ENCODE measurements around the gene PPIF. TPM values are rescaled to one million over a fixed set of nuclear protein-coding genes. Genes with fewer than 3 reads are reported as not detected.

PPIF gene
- total RNA-seq, 4 donors from 2014 or later, result 37.2 to 149 (median 51.6) TPM

GRCh38 chr10:79340646-79341244 is 6.5 kb upstream of the PPIF start:
- intact Hi-C loops (cut with DNase I; ENCODE audit: low total_unique reads) (no loop called here), in situ Hi-C loops (cut with MboI; ENCODE audit: low pct_ligation_motif_present in 1 of 4, low pct_unique_long_range_greater_than_20kb in 1 of 4, low sequenced_read_pairs in 3 of 4) (no loop called here)
- TF ChIP-seq CTCF (IDR thresholded peaks at IDR 0.05) (no peak), POLR2A (IDR thresholded peaks at IDR 0.05) (no peak), EP300 (IDR thresholded peaks at IDR 0.05; ENCODE audit: low read depth) (no peak), POLR2AphosphoS5 (IDR thresholded peaks at IDR 0.05) (no peak)
- no peaks in the 10 kb centered on the region for H3K27me3 ChIP-seq
- DNase-seq, result no peak
- H3K9me3 ChIP-seq, result no peaks in the 10 kb centered on the region
- 94% methylated on average over 5 of the region's 5 CpGs; no CpG with 5 or more reads in 1 of the 2 donors for WGBS, 2 donors (ENCODE audit: low coverage in 1 of 2)
- H3K36me3 ChIP-seq, result no peaks in the 10 kb centered on the region
- no peak overlapping the region for H3K4me3 ChIP-seq
- H3K4me1 ChIP-seq, result peaks cover 0 to 10% (median 0%) of the 10 kb centered on the region in 4 donors
- no peak overlapping the region for H3K27ac ChIP-seq

DNA sequence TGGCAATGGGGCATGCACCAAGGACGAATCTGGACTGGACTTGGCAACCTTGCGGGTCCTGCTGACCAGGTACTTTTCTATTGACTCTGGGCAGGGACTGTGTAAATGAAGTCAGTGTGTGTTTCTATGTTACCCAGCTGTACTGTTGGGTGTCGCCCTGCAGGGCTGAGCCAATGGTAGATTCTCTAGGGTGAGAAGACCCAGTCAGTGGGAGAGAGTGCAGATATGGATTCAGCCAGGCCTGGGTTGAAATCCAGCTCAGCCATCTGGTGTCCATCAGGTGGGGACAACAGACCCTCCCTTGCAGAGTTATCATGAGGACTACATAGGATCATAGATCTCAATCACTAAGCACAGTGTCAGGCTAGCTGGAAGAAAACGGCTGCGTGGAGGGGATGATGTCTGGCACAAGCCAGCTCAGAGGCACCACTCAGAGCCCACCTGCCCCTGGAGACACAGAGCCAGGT is 4.9 kb upstream of the PPIF start:
- DNase-seq, result no peak
- no peak for TF ChIP-seq EP300 (IDR thresholded peaks at IDR 0.05; ENCODE audit: low read depth)
- TF ChIP-seq CTCF (IDR thresholded peaks at IDR 0.05), result no peak
- TF ChIP-seq POLR2A (IDR thresholded peaks at IDR 0.05), result no peak
- no peak for TF ChIP-seq POLR2AphosphoS5 (IDR thresholded peaks at IDR 0.05)
- Histone ChIP-seq H3K4me1 (peaks cover 0 to 10% (median 5%) of the 10 kb centered on the region in 4 donors), H3K27me3 (no peaks in the 10 kb centered on the region), H3K36me3 (no peaks in the 10 kb centered on the region), H3K9me3 (no peaks in the 10 kb centered on the region), H3K27ac (peak overlapping the region in 1 of 4 donors; percentile 3), H3K4me3 (no peak overlapping the region)
- in situ Hi-C loops (cut with MboI; ENCODE audit: low pct_ligation_motif_present in 1 of 4, low pct_unique_long_range_greater_than_20kb in 1 of 4, low sequenced_read_pairs in 3 of 4), result no loop called here
- intact Hi-C loops (cut with DNase I; ENCODE audit: low total_unique reads), result no loop called here
- 86 to 89% methylated on average over 4 to 5 of the region's 5 CpGs for WGBS, 2 donors (ENCODE audit: low coverage in 1 of 2)

GRCh38 chr10:79342811-79343561 is 4.3 kb upstream of the PPIF start:
- Histone ChIP-seq H3K4me3 (no peak overlapping the region), H3K9me3 (no peaks in the 10 kb centered on the region), H3K4me1 (peaks cover 0 to 10% (median 5%) of the 10 kb centered on the region in 4 donors), H3K27ac (peak overlapping the region in 1 of 4 donors; percentile 3), H3K27me3 (no peaks in the 10 kb centered on the region), H3K36me3 (no peaks in the 10 kb centered on the region)
- in situ Hi-C loops (cut with MboI; ENCODE audit: low pct_ligation_motif_present in 1 of 4, low pct_unique_long_range_greater_than_20kb in 1 of 4, low sequenced_read_pairs in 3 of 4) (no loop called here), intact Hi-C loops (cut with DNase I; ENCODE audit: low total_unique reads) (no loop called here)
- no peak for DNase-seq
- no peak for TF ChIP-seq POLR2AphosphoS5 (IDR thresholded peaks at IDR 0.05)
- TF ChIP-seq POLR2A (IDR thresholded peaks at IDR 0.05), result no peak
- TF ChIP-seq CTCF (IDR thresholded peaks at IDR 0.05), result no peak
- no peak for TF ChIP-seq EP300 (IDR thresholded peaks at IDR 0.05; ENCODE audit: low read depth)
- WGBS, 2 donors (ENCODE audit: low coverage in 1 of 2), result 67% methylated on average over 10 of the region's 10 CpGs; no CpG with 5 or more reads in 1 of the 2 donors

DNA sequence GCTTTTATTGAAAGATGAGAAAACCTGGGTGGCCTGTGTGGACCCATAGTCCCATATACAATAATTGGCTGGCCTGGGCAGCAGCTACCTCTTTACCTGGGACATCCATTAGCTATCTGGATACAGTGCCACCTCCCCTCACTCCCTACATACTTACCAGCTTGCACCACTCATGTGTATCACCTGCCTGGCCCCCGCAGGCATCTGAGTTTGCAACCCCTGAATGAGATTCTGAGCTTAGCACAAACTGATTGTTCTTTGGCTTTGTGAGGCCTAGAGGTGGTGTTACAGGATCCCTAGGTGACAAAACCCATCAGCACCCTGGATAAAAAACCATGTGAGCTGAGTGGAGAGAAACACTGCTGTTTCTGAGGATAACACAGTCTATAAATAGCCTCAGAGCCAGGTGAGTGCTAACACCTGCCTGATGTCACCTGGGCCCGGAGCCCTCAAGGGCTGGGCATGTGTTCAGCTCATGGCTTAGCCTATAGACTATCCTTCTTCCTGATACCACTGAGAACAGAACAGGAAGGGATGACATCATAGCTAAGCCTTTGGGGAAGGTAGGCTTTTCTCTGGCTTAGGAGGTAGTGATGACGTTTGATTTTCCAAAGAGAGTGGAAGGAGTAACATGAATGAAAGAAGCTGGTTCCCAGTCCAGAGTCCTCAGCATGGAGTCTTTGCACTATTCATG is 2.6 kb upstream of the PPIF start:
- no peak for TF ChIP-seq POLR2AphosphoS5 (IDR thresholded peaks at IDR 0.05)
- no peak for TF ChIP-seq POLR2A (IDR thresholded peaks at IDR 0.05)
- TF ChIP-seq EP300 (IDR thresholded peaks at IDR 0.05; ENCODE audit: low read depth), result no peak
- TF ChIP-seq CTCF (IDR thresholded peaks at IDR 0.05), result no peak
- 80 to 81% methylated on average over 1 to 2 of the region's 3 CpGs for WGBS, 2 donors (ENCODE audit: low coverage in 1 of 2)
- Histone ChIP-seq H3K4me1 (peaks cover 4 to 23% (median 18%) of the 10 kb centered on the region in 4 donors), H3K27me3 (no peaks in the 10 kb centered on the region), H3K9me3 (no peaks in the 10 kb centered on the region), H3K27ac (no peak overlapping the region), H3K4me3 (no peak overlapping the region), H3K36me3 (peaks cover 0 to 2% (median under 1%) of the 10 kb centered on the region in 4 donors)
- intact Hi-C loops (cut with DNase I; ENCODE audit: low total_unique reads), result no loop called here
- in situ Hi-C loops (cut with MboI; ENCODE audit: low pct_ligation_motif_present in 1 of 4, low pct_unique_long_range_greater_than_20kb in 1 of 4, low sequenced_read_pairs in 3 of 4), result no loop called here
- DNase-seq, result no peak

All from transverse colon (tissue), 4 donors.